GM12801 (cell line): Measurements from ENCODE around the gene CEBPE.

Experiments
- CTCF ChIP-seq: IDR thresholded peaks from one replicate; pipeline ENCODE4 v1.5.1; 2011; ENCODE audit warnings: control low read depth; ENCODE audit not compliant: insufficient read length; ENCODE audit errors: extremely low read depth

Gene CEBPE

GRCh38 chr14:23112359-23113178 lies 6.5 kb downstream of the CEBPE start:
- TF ChIP-seq CTCF: no peak

GRCh38 chr14:23110579-23111365 lies 8.3 kb downstream of the CEBPE start:
- no peak for TF ChIP-seq CTCF

- TF ChIP-seq CTCF: no peak
Measured at GRCh38 chr14:23109769-23110168, 9.3 kb downstream of the CEBPE start.

- no peak for TF ChIP-seq CTCF
Measured at GRCh38 chr14:23106747-23107045, 12.4 kb downstream of the CEBPE start.

GRCh38 chr14:23105348-23105824 lies 13.7 kb downstream of the CEBPE start:
- no peak for TF ChIP-seq CTCF

GRCh38 chr14:23104591-23105347 lies 14.3 kb downstream of the CEBPE start, which contains the start of gene CIROP:
CIROP (minus strand) TSS chr14:23104989; CDS start chr14:23104920, 69 bp downstream.
- TF ChIP-seq CTCF: no peak

GRCh38 chr14:23104070-23104590 lies 14.9 kb downstream of the CEBPE start:
- TF ChIP-seq CTCF: no peak
